ENCODE data around the gene AGA.

AGA gene

GRCh38 chr4:177441061-177441802 is 1.0 kb downstream of the AGA start:
- H3K36me3 ChIP-seq (ENCODE audit: control insufficient read depth, insufficient read depth, low read length) = no peaks in the 10 kb centered on the region
- peak overlapping the region; percentile 78 for H3K9ac ChIP-seq (ENCODE audit: low read length)

GRCh38 chr4:177436456-177436855 is 5.8 kb downstream of the AGA start:
- Histone ChIP-seq H3K36me3 (ENCODE audit: control insufficient read depth, insufficient read depth, low read length) (no peaks in the 10 kb centered on the region), H3K4me1 (ENCODE audit: control insufficient read depth, insufficient read depth, low read length) (peaks cover 3% of the 10 kb centered on the region), H3K4me3 (ENCODE audit: low read length) (no peak overlapping the region)

More at GRCh38 chr4:177441061-177441802, 1.0 kb downstream of the AGA start:
- Histone ChIP-seq H3K27me3 (ENCODE audit: control insufficient read depth, insufficient read depth, low read length) (no peaks in the 10 kb centered on the region), H3K4me1 (ENCODE audit: control insufficient read depth, insufficient read depth, low read length) (peaks cover 4% of the 10 kb centered on the region), H3K4me3 (ENCODE audit: low read length) (peak overlapping the region; percentile 99), H3K27ac (ENCODE audit: low read depth, low read length) (peak overlapping the region; percentile 96)

DNA sequence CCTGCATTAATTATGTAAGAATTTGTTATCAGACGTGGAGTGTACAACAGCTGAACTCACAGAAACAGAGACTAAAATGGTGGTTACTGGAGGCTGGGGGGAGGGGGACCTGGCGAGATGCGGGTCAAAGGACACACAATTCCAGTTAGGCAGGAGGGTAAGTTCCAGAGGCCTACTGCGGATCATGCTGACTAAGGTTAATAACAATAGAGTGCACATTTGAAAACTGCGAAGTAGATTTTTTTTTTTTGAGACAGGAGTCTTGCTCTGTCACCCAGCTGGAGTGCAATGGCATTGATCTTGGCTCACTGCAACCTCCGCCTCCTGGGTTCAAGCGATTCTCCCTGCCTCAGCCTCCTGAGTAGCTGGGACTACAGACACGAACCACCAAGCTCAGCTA is 7.6 kb downstream of the AGA start:
- Histone ChIP-seq H3K4me1 (ENCODE audit: control insufficient read depth, insufficient read depth, low read length) (no peaks in the 10 kb centered on the region), H3K27ac (ENCODE audit: low read depth, low read length) (no peak overlapping the region), H3K4me3 (ENCODE audit: low read length) (no peak overlapping the region), H3K9ac (ENCODE audit: low read length) (no peak overlapping the region), H3K36me3 (ENCODE audit: control insufficient read depth, insufficient read depth, low read length) (no peaks in the 10 kb centered on the region), H3K27me3 (ENCODE audit: control insufficient read depth, insufficient read depth, low read length) (no peaks in the 10 kb centered on the region)

More at GRCh38 chr4:177436456-177436855, 5.8 kb downstream of the AGA start:
- Histone ChIP-seq H3K9ac (ENCODE audit: low read length) (no peak overlapping the region), H3K27me3 (ENCODE audit: control insufficient read depth, insufficient read depth, low read length) (no peaks in the 10 kb centered on the region), H3K27ac (ENCODE audit: low read depth, low read length) (no peak overlapping the region)

- no peak overlapping the region for H3K4me3 ChIP-seq (ENCODE audit: low read length)
- no peaks in the 10 kb centered on the region for H3K27me3 ChIP-seq (ENCODE audit: control insufficient read depth, insufficient read depth, low read length)
- no peaks in the 10 kb centered on the region for H3K36me3 ChIP-seq (ENCODE audit: control insufficient read depth, insufficient read depth, low read length)
- no peak overlapping the region for H3K9ac ChIP-seq (ENCODE audit: low read length)
- no peak overlapping the region for H3K27ac ChIP-seq (ENCODE audit: low read depth, low read length)
- H3K4me1 ChIP-seq (ENCODE audit: control insufficient read depth, insufficient read depth, low read length) = no peaks in the 10 kb centered on the region
Measured at GRCh38 chr4:177427192-177427591, 15.0 kb downstream of the AGA start.

- H3K9ac ChIP-seq (ENCODE audit: low read length) = no peak overlapping the region
- H3K4me3 ChIP-seq (ENCODE audit: low read length) = no peak overlapping the region
- H3K4me1 ChIP-seq (ENCODE audit: control insufficient read depth, insufficient read depth, low read length) = no peaks in the 10 kb centered on the region
- H3K27ac ChIP-seq (ENCODE audit: low read depth, low read length) = no peak overlapping the region
- H3K36me3 ChIP-seq (ENCODE audit: control insufficient read depth, insufficient read depth, low read length) = no peaks in the 10 kb centered on the region
- no peaks in the 10 kb centered on the region for H3K27me3 ChIP-seq (ENCODE audit: control insufficient read depth, insufficient read depth, low read length)
Measured at GRCh38 chr4:177419434-177419833, 22.8 kb downstream of the AGA start.

DNA sequence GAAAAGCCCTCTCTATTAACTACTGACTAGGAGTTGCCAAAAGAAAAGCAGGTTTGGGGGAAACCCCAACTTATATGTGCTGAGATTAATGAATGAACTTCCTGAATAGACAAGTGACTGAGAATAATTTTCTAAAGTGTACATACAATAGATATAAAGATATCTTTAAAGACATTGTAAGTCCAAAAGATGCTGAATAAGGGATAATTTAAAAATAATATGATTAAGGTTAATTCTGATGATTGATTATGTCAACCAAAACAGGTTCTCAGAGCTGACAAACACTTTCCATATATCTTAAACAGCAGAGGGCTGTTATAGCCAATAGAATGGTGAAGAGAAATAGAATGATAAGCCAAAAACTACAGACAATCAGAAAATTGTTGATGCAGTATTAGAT is 28.6 kb downstream of the AGA start:
- no peaks in the 10 kb centered on the region for H3K36me3 ChIP-seq (ENCODE audit: control insufficient read depth, insufficient read depth, low read length)
- H3K4me3 ChIP-seq (ENCODE audit: low read length) = no peak overlapping the region
- H3K27ac ChIP-seq (ENCODE audit: low read depth, low read length) = no peak overlapping the region
- H3K9ac ChIP-seq (ENCODE audit: low read length) = no peak overlapping the region
- no peaks in the 10 kb centered on the region for H3K4me1 ChIP-seq (ENCODE audit: control insufficient read depth, insufficient read depth, low read length)
- no peaks in the 10 kb centered on the region for H3K27me3 ChIP-seq (ENCODE audit: control insufficient read depth, insufficient read depth, low read length)

DNA sequence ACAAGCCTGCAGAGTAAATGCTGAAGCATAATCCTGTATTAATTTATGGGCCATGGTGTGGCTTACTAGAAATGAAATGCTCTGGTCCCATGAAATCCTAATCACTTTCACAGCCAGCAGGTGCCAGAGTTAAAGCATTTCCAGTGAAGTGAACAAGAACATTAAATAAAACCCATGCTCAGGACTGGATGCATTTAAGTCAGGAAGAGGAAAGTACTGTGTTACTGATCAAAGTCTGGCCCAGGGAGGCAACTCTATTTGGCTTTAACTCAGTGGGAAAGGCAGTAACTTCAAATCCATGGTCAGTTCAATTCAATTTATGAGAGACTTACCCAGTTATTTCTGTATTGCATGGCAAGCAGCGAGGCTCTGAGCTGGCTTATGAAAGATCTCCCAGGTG is 29.2 kb downstream of the AGA start:
- Histone ChIP-seq H3K9ac (ENCODE audit: low read length) (no peak overlapping the region), H3K36me3 (ENCODE audit: control insufficient read depth, insufficient read depth, low read length) (no peaks in the 10 kb centered on the region), H3K4me3 (ENCODE audit: low read length) (no peak overlapping the region), H3K27me3 (ENCODE audit: control insufficient read depth, insufficient read depth, low read length) (no peaks in the 10 kb centered on the region), H3K4me1 (ENCODE audit: control insufficient read depth, insufficient read depth, low read length) (no peaks in the 10 kb centered on the region), H3K27ac (ENCODE audit: low read depth, low read length) (no peak overlapping the region)

- H3K9ac ChIP-seq (ENCODE audit: low read length) = no peak overlapping the region
- no peak overlapping the region for H3K4me3 ChIP-seq (ENCODE audit: low read length)
- H3K27me3 ChIP-seq (ENCODE audit: control insufficient read depth, insufficient read depth, low read length) = no peaks in the 10 kb centered on the region
- H3K27ac ChIP-seq (ENCODE audit: low read depth, low read length) = no peak overlapping the region
- H3K36me3 ChIP-seq (ENCODE audit: control insufficient read depth, insufficient read depth, low read length) = no peaks in the 10 kb centered on the region
- H3K4me1 ChIP-seq (ENCODE audit: control insufficient read depth, insufficient read depth, low read length) = no peaks in the 10 kb centered on the region
Measured at GRCh38 chr4:177411996-177412395, 30.2 kb downstream of the AGA start.

GRCh38 chr4:177410566-177410965 is 31.7 kb downstream of the AGA start:
- Histone ChIP-seq H3K27me3 (ENCODE audit: control insufficient read depth, insufficient read depth, low read length) (no peaks in the 10 kb centered on the region), H3K36me3 (ENCODE audit: control insufficient read depth, insufficient read depth, low read length) (no peaks in the 10 kb centered on the region), H3K4me3 (ENCODE audit: low read length) (no peak overlapping the region), H3K9ac (ENCODE audit: low read length) (no peak overlapping the region), H3K4me1 (ENCODE audit: control insufficient read depth, insufficient read depth, low read length) (no peaks in the 10 kb centered on the region), H3K27ac (ENCODE audit: low read depth, low read length) (no peak overlapping the region)

DNA sequence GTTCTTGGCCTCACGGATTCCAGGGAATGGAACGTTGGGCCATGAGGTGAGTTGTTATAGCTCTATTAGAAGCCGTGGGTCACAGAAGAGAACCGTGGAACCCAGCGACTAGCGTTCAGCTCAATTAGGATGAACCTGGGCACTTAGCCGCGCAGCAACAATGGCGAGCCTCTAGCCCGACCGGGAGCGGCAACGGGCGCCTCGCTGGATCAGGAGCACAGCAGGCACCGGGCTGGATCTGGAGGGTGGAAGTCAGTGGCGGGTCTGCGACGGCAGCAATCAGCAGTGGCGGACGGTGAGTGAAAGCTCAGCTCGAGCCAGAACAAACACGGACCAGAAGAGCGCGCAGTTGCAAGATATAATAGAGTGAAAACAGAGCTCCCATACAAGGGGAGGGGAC is 34.2 kb downstream of the AGA start:
- no peaks in the 10 kb centered on the region for H3K36me3 ChIP-seq (ENCODE audit: control insufficient read depth, insufficient read depth, low read length)
- H3K27ac ChIP-seq (ENCODE audit: low read depth, low read length) = no peak overlapping the region
- no peak overlapping the region for H3K9ac ChIP-seq (ENCODE audit: low read length)
- H3K4me1 ChIP-seq (ENCODE audit: control insufficient read depth, insufficient read depth, low read length) = no peaks in the 10 kb centered on the region
- H3K4me3 ChIP-seq (ENCODE audit: low read length) = no peak overlapping the region
- no peaks in the 10 kb centered on the region for H3K27me3 ChIP-seq (ENCODE audit: control insufficient read depth, insufficient read depth, low read length)

DNA sequence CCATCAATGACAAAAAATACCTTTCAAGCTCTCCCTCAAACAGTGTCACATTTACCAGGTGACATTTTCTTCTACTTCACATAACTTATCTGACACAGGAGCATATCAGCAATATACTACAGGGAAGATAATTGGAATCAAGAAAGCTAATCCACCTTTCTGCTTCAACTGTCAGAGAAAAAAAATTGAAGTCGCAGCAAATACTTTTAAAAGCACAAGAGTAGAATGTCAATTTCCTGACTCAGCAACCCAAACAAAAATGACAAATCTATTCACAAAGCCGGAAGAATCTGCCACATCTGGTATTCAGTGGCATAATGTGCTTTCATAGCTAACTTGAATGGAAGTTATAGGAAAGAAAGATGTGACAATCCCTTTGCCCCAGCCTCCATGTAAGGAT is 36.7 kb downstream of the AGA start:
- Histone ChIP-seq H3K27ac (ENCODE audit: low read depth, low read length) (no peak overlapping the region), H3K27me3 (ENCODE audit: control insufficient read depth, insufficient read depth, low read length) (no peaks in the 10 kb centered on the region), H3K36me3 (ENCODE audit: control insufficient read depth, insufficient read depth, low read length) (no peaks in the 10 kb centered on the region), H3K9ac (ENCODE audit: low read length) (no peak overlapping the region), H3K4me3 (ENCODE audit: low read length) (no peak overlapping the region), H3K4me1 (ENCODE audit: control insufficient read depth, insufficient read depth, low read length) (no peaks in the 10 kb centered on the region)

GRCh38 chr4:177404986-177405385 is 37.3 kb downstream of the AGA start:
- H3K4me1 ChIP-seq (ENCODE audit: control insufficient read depth, insufficient read depth, low read length) = no peaks in the 10 kb centered on the region
- H3K27me3 ChIP-seq (ENCODE audit: control insufficient read depth, insufficient read depth, low read length) = no peaks in the 10 kb centered on the region
- H3K36me3 ChIP-seq (ENCODE audit: control insufficient read depth, insufficient read depth, low read length) = no peaks in the 10 kb centered on the region
- no peak overlapping the region for H3K4me3 ChIP-seq (ENCODE audit: low read length)
- no peak overlapping the region for H3K9ac ChIP-seq (ENCODE audit: low read length)
- H3K27ac ChIP-seq (ENCODE audit: low read depth, low read length) = no peak overlapping the region

DNA sequence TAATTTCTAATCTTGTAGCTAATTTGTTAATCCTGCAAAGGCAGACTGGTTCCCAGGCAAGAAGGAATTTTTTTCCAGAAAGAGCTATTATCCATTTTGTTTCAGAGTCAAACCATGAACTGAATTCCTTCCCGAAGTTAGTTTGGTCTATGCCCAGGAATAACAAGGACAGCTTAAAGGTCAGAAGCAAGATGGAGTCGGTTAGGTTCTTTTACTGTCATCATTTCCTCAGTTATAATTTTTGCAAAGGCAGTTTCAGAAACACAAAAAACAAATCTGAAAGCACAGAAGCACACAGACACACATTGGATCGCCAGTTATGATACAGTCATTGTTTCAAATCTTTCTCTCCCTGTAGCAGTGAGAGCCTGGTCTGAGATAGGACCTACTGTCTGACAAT is 37.9 kb downstream of the AGA start:
- Histone ChIP-seq H3K4me1 (ENCODE audit: control insufficient read depth, insufficient read depth, low read length) (no peaks in the 10 kb centered on the region), H3K36me3 (ENCODE audit: control insufficient read depth, insufficient read depth, low read length) (no peaks in the 10 kb centered on the region), H3K4me3 (ENCODE audit: low read length) (no peak overlapping the region), H3K9ac (ENCODE audit: low read length) (no peak overlapping the region), H3K27ac (ENCODE audit: low read depth, low read length) (no peak overlapping the region), H3K27me3 (ENCODE audit: control insufficient read depth, insufficient read depth, low read length) (no peaks in the 10 kb centered on the region)

All from rectal smooth muscle tissue (tissue), 1 donor.